NK-92 (cell line): ENCODE data around the gene CRY2.

Source experiments
- DNase-seq: peaks from one replicate; lab custom pipeline; 2025; ENCODE audit not compliant: unreplicated experiment; lab: John Stamatoyannopoulos, UW

The CRY2 gene

DNA sequence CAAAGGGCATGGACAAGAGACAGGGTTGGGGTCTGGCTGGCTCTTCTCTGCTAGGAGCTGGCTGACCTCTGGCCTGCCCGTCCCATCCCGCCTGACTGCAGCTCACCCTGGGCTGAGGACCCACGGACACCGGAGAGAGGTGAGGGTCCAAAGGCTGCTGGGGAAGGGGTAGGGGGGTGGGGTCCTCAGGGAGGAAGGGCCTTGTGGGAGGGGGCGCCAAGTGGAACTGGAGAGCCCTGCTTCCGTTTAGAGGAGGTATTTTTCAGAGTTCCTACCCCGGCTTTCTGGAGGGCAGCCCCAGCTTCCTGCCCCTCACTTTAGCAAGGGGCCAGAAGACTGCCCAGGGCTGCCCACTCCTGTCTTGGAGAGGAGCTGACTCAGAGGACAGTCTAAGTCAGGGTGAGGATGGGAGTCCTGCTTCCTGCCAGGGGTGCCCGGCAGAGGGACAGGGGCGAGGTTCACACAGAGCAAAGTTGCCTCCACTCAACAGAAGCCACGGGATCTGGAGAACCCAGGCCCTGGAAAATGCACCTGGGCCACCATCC is 82.3 kb downstream of the CRY2 start:
- no peak for DNase-seq

DNA sequence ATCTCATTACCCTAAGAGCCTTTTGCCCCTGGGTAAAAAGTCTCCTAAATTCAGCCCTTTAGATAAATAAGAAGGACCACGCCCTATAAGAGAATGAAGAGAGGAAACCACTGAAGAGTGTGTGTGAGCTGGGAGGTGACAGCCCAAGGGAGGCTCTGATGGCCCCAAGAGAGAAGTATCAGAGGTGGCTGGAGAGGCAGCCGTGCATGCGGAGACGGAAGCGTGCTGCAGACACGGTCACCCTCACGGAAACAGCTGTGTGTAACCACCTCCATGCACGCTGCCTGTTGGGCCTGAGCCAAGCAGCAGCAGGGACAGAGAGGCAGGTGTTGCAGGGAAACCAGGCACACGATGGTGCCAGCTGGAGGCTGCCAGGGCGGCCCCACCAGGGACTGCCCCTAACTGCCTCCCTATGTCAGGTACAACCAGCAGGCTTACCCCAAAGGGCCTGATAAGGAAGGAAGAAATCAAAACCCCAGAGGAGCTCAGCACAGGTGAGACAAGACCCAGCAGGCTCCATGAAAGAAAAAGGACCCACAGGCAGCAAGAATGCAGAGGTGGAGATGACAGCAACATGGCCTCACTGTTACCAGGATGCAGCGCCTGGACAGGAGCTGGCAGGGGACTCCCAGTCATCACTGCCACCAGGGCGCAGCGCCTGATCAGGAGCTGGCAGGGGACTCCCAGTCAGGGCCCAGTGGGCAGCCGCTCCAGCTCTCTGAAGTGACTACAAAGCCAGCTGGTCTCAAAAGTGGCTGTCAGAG is 82.9 kb downstream of the CRY2 start:
- no peak for DNase-seq

DNA sequence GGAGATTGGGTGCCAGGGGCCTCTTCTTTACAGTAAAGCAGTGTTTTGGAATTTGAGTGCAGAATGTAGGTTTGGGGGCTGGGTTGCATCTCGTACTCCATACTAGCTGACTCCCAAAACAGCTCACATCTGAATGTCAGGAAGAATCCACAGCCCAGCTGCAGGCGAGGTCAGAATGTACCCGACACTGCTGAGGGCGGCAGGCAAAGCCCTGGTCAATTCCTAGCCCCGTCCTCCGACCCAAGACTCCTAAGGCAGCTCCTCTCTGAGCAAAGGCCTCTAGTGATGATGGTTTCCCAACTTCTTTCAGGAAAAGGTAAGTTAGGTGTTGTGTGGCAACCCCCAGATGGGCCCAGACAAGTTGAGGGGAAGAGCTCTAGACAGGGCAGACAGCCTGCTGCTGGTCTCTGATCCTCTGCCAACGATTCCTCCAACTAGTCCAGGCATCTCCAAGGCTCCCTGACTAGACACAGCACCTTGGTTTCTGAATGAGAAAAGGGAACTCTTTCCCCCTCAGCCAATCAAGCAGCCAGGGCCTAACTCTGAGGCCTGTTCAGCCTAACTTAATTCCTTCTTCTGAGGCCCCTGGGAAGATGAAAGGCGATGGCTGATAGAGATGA is 83.8 kb downstream of the CRY2 start:
- no peak for DNase-seq

DNA sequence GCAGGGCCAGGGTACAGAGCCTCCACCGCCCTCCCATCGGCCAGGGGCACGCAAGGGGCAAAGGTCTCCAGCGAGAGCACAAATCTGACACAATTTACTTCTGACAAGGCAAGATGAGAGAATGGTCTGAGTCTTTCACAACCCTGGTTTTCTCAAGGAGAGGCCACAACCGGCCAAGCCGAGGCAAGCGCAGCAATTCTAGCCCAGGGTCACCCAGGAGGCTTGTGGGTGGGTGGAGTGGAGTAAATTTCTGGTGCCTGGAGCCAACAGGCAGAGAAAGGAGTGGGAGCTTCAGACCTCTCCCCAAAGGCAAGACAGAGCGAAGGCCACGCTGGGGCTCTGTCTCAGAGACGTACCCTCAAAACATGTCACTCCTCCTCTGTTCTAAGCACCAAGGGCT is 84.5 kb downstream of the CRY2 start:
- DNase-seq = no peak

DNA sequence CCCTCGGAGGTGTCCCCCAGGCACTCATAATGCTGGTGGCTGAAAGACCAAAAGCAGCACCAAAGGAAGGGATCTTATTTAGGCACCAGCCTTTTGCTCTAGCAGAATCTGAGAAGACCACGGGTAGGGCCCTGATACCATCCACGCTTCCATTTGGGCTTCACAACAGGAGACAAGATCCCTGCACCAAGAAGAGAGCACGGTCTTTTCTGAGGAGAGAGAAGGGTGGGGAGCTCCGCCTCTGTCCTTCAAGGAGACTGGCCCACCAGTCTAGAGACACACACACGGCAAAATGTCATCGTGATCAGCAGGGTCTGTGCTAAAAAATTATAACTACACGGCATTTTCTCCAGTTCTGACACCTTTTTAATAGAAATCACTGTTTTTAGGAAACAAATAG is 84.9 kb downstream of the CRY2 start:
- DNase-seq = no peak
